ENCODE measurements around the gene TRIM15. TPM values are rescaled to one million over a fixed set of nuclear protein-coding genes. Genes with fewer than 3 reads are reported as not detected.
"Not testable (repeated sequence)": the region's sequence is repeated elsewhere in the genome, so short reads cannot be mapped to it uniquely, and the experiment has no call there.

The TRIM15 gene
- total RNA-seq, 1 donor from 2014 or later: not detected

DNA sequence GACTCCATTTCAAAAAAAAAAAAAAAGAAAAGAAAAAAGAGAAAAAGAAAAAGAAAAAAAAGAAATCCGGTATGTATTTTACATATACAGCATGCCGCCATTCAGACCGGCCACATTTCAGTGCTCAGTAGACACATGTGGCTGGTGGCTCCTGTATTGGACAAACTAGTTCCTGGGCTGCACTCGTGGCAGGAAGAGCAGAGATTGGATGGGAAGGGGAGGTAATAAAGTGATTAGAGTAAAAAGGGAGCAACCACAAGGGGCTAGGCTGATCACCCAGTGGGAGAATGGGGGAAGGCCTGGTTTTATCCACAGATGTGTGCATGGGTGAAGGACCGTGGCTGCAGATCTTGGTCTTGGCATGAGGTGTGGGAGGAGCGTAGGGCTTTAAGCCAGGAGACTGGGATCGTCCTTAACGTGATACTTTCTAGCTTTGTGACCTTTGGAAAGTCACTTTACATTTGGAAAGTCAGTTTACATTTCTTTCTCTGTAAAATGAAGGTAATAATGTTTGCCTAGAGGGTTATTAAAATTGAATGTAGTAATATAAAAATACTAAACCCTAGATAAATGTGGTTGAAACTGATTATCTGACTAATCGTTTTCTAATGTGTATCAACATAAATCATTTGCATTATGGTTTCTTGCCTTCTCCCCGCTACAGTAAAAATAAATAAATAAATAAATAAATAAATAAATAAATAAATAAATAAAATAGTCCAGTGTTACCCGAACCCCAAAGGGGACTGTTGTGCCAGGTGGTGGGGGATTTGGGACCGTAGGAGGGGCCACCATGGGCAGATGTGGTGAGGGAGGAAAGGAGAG lies 869 bp upstream of the TRIM15 start:
- no peak for DNase-seq (ENCODE audit: extremely low spot score, unreplicated experiment)
- TF ChIP-seq CTCF (IDR thresholded peaks at IDR 0.05): no peak
- H3K36me3 Mint-ChIP-seq (ENCODE audit: unreplicated experiment): no peaks in the 10 kb centered on the region
- peaks cover 23% of the 10 kb centered on the region for H3K27me3 Mint-ChIP-seq (ENCODE audit: unreplicated experiment)
- no peaks in the 10 kb centered on the region for H3K4me1 Mint-ChIP-seq (ENCODE audit: unreplicated experiment)
- no peak overlapping the region for H3K27ac Mint-ChIP-seq (ENCODE audit: unreplicated experiment)
- H3K9me3 Mint-ChIP-seq (ENCODE audit: unreplicated experiment): no peaks in the 10 kb centered on the region
- H3K4me3 Mint-ChIP-seq (ENCODE audit: unreplicated experiment): no peak overlapping the region

- no peaks in the 10 kb centered on the region for H3K4me1 Mint-ChIP-seq (ENCODE audit: unreplicated experiment)
- no peaks in the 10 kb centered on the region for H3K36me3 Mint-ChIP-seq (ENCODE audit: unreplicated experiment)
- no peak overlapping the region for H3K27ac Mint-ChIP-seq (ENCODE audit: unreplicated experiment)
- DNase-seq (ENCODE audit: extremely low spot score, unreplicated experiment): no peak
- H3K4me3 Mint-ChIP-seq (ENCODE audit: unreplicated experiment): no peak overlapping the region
- H3K27me3 Mint-ChIP-seq (ENCODE audit: unreplicated experiment): peaks cover 39% of the 10 kb centered on the region
- no peaks in the 10 kb centered on the region for H3K9me3 Mint-ChIP-seq (ENCODE audit: unreplicated experiment)
- no peak for TF ChIP-seq CTCF (IDR thresholded peaks at IDR 0.05)
Measured at GRCh38 chr6:30163918-30164654, 740 bp downstream of the TRIM15 start.

DNA sequence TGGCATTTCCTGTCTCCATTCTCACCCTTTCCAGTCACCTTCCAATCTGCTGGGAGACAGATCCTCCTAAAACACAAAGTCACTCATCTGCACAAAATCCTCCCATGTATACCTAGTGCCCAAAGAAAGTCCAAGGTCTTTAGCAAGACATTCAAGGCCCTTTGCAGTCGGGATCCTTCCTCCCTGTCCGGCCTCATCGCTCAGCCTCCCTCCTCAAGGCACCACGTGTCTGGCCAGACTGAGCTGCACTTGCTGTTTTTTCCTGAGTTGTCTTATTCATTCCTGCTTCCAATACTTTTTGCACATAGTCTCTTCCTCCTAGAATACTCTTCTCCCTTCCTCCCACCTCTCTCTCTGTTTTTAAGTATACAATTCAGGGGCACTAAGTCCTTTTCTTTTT lies 1.4 kb downstream of the TRIM15 start:
- H3K4me3 Mint-ChIP-seq (ENCODE audit: unreplicated experiment): no peak overlapping the region
- no peak overlapping the region for H3K27ac Mint-ChIP-seq (ENCODE audit: unreplicated experiment)
- H3K36me3 Mint-ChIP-seq (ENCODE audit: unreplicated experiment): no peaks in the 10 kb centered on the region
- no peak for TF ChIP-seq CTCF (IDR thresholded peaks at IDR 0.05)
- H3K27me3 Mint-ChIP-seq (ENCODE audit: unreplicated experiment): peaks cover 45% of the 10 kb centered on the region
- no peak for DNase-seq (ENCODE audit: extremely low spot score, unreplicated experiment)
- H3K9me3 Mint-ChIP-seq (ENCODE audit: unreplicated experiment): no peaks in the 10 kb centered on the region
- no peaks in the 10 kb centered on the region for H3K4me1 Mint-ChIP-seq (ENCODE audit: unreplicated experiment)

DNA sequence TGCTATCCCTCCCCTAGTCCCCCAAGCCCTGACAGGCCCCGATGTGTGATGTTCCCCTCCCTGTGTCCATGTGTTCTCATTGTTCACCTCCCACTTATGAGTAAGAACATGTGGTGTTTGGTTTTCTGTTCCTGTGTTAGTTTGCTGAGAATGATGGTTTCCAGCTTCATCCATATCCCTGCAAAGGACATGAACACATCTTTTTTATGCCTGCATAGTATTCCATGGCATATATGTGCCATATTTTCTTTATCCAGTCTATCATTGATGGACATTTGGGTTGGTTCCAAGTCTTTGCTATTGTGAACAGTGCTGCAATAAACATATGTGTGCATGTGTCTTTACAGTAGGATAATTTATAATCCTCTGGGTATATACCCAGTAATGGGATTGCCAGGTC lies 1.9 kb downstream of the TRIM15 start:
- H3K9me3 Mint-ChIP-seq (ENCODE audit: unreplicated experiment); H3K27ac Mint-ChIP-seq (ENCODE audit: unreplicated experiment); H3K4me3 Mint-ChIP-seq (ENCODE audit: unreplicated experiment); H3K4me1 Mint-ChIP-seq (ENCODE audit: unreplicated experiment); H3K36me3 Mint-ChIP-seq (ENCODE audit: unreplicated experiment); DNase-seq (ENCODE audit: extremely low spot score, unreplicated experiment): not testable (repeated sequence)
- peaks cover 51% of the 10 kb centered on the region for H3K27me3 Mint-ChIP-seq (ENCODE audit: unreplicated experiment)

- H3K9me3 Mint-ChIP-seq (ENCODE audit: unreplicated experiment): no peaks in the 10 kb centered on the region
Measured at GRCh38 chr6:30167101-30167500, 3.8 kb downstream of the TRIM15 start.

More at GRCh38 chr6:30167101-30167500, 3.8 kb downstream of the TRIM15 start:
- H3K4me1 Mint-ChIP-seq (ENCODE audit: unreplicated experiment): peaks cover 4% of the 10 kb centered on the region
- no peak overlapping the region for H3K4me3 Mint-ChIP-seq (ENCODE audit: unreplicated experiment)
- no peak for DNase-seq (ENCODE audit: extremely low spot score, unreplicated experiment)
- H3K36me3 Mint-ChIP-seq (ENCODE audit: unreplicated experiment): no peaks in the 10 kb centered on the region
- H3K27ac Mint-ChIP-seq (ENCODE audit: unreplicated experiment): no peak overlapping the region
- no peak for TF ChIP-seq CTCF (IDR thresholded peaks at IDR 0.05)
- peaks cover 65% of the 10 kb centered on the region for H3K27me3 Mint-ChIP-seq (ENCODE audit: unreplicated experiment)

Data from osteocyte (in vitro differentiated cells).